ENCODE data around the gene MAP4K1.
"Not testable (repeated sequence)": the region's sequence is repeated elsewhere in the genome, so short reads cannot be mapped to it uniquely, and the experiment has no call there.

MAP4K1 gene

DNA sequence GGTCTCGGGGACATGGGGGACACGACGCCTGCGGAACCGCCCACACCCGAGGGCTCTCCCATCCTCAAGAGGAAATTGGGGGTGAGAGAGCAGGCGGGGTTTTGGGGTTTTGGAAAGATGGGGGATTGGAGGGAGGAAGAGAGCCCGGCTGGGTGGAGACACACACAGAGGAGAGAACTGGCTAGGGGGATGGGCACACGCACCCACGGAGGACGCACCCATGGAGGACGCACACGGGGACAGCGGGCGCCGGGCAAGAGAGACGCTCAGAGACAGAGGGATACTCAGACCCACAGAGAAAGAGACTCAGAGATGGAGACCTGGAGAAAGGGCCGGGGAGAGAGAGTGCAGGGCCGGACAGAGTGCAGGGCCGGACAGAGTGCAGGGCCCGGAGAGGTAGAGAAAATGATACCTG, 52.1 kb downstream of the MAP4K1 start:
- DNase-seq, result no peak

DNA sequence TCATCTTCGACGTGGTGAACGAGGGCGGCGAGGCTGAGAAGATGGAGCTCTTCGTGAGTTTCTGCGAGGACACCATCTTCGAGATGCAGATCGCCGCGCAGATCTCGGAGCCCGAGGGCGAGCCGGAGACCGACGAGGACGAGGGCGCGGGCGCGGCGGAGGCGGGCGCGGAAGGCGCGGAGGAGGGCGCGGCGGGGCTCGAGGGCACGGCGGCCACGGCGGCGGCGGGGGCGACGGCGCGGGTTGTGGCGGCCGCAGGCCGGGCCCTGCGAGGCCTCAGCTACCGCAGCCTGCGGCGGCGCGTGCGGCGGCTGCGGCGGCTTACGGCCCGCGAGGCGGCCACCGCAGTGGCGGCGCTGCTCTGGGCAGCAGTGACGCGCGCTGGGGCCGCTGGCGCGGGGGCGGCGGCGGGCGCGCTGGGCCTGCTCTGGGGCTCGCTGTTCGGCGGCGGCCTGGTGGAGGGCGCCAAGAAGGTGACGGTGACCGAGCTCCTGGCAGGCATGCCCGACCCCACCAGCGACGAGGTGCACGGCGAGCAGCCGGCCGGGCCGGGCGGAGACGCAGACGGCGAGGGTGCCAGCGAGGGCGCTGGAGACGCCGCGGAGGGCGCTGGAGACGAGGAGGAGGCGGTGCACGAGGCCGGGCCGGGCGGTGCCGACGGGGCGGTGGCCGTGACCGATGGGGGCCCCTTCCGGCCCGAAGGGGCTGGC, 52.6 kb downstream of the MAP4K1 start:
- DNase-seq, result peak; percentile 12

DNA sequence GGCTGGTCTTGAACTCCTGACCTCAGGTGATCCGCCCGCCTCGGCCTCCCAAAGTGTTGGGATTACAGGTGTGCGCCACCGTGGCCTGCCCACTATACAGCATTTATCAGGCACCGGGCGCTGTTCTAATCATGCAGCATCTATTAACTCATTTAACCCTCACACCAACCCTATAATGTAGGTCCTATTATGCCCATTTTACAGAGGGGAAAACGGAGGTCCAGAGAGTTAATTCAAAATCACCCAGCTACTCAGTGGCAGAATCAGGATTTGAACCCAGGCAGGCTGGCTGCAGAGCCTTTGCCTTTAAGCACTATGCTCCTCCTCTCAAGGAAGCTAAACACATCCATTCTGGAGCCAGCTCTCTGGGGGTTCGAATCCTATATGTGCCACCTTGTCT, 54.3 kb downstream of the MAP4K1 start:
- DNase-seq, result no peak

DNA sequence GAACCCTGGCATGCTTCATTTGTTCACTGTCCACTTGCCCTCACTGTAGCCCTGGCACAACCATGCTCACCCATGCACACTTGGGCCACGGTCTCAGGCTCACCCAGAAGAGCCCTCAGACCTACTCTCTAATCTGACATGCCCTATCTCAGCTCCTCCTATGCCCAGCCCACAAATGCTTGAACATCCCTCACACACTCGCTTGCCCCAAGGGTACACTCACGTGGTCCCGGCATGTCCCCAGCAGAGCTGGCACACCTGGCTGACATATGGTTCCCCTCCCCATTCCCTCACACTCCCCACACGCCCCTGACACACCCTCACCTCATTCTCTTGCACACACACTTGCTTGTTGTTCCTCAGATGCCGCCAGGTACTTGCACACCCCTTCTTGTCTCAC, 55.7 kb downstream of the MAP4K1 start:
- no peak for DNase-seq

DNA sequence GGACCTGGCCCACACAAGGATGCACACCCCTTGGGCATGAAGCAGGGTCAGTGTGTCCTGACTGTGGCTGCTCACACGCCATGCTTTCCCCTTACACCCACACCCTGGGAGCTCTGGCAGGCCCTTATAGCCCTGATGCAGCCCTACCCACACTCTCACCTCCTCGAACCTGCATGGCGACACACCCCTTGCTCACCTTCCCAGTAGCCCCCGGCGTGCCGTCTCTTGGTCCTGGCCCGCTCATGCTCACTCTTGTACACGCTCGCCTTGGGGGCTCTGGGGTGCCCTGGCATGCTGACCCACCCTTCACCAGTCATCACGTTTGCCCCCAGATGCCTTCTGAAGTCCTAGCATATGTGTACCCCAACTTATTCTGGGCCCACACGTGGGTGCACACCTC, 56.1 kb downstream of the MAP4K1 start:
- no peak for DNase-seq

DNA sequence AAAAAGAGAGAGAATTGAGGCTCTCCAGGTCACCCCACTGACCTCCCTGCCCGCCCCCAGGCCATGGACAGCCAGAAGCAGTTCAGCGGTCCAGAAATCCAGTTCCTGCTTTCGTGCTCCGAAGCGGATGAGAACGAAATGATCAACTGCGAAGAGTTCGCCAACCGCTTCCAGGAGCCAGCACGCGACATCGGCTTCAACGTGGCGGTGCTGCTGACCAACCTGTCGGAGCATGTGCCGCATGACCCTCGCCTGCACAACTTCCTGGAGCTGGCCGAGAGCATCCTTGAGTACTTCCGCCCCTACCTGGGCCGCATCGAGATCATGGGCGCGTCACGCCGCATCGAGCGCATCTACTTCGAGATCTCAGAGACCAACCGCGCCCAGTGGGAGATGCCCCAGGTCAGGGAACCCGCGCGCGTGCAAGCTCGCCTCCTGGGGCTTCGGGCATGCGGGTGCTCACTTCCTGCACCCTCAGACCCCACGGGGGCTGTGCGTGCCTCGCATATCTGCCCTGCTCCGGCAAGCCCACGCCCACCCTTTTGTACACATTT, 56.6 kb downstream of the MAP4K1 start:
- DNase-seq, result no peak

DNA sequence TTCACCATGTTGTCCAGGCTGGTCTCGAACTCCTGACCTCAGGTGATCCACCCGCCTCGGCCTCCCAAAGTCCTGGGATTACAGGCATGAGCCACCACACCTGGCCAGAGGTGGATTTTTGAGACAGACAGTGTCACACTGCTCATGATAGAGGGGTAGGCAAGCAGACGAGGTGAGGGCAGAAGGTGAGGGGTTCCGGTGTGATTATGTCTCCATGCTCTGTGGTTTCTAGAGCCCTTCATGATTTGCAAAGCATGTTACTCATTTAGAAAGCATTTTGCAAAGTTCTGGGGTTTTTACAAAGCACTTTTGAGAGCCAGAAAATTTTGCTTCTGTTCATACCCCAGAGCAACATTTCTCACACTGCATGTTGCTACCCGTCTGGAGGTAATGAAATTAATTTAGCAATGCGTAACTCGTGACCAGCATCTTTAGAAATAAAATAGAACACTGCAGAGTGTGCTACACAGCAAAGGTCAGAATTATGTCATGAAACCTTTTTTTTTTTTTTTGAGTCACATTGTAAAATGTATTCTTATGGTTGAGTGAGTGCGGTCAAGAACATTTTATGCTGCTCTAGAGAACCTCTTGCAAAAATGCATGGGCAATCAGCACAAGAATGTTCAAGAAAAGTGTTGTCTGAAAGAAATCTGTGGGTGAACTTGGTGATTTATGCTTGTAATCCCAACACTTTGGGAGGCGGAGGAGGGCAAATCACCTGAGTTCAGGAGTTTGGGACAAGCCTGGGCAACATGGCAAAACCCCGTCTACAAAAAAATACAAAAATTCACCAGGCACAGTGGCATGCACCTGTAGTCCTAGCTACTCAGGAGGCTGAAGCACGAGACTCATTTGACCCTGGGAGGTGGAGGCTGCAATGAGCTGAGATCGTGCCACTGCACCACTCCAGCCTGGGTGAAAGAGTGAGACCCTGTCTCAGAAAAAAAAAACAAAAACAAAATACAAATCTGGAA, 58.0 kb downstream of the MAP4K1 start:
- DNase-seq, result no peak

DNA sequence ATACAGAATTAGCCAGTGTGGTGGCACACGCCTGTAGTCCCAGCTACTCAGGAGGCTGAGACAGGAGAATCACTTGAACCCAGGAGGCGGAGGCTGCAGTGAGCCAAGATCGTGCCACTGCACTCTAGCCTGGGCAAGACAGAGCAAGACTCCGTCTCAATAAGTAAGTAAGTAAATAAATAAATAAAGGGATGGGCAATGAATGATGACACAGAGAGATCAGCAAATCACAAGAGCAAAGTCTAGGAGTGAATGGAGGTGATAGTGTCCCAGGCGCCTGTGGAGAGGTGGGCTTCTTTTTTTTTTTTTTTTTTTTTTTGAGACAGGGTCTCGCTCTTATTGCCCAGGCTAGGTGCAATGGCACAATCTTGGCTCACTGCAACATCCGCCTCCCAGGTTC, 58.8 kb downstream of the MAP4K1 start:
- not testable (repeated sequence) for DNase-seq

DNA sequence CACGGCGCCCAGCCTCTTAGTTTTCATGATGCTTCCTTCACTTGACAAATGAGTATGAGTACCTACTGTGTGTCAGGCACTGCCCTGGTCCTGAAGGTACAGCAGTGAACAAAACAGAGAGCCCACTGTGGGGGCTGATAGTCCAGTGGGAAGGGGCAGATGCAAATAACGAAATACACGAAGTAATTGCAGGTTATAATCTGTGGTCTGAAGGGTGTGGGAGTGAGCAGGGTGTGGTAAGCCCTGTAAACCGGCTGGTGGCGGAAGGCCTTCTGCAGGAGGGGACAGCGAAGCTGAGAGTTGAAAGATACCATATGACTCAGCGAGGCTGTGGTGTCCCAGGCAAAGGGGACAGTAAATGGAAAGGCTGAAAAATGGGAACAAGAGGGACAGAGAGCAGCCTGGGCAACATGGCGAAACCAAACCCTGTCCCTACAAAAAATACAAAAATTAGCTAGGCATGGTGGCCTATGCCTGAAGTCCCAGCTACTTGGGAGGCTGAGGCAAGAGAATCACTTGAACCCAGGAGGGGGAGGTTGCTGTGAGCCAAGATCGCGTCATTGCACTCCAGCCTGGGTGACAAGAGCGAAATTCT, 60.5 kb downstream of the MAP4K1 start:
- DNase-seq, result peak; percentile 56

DNA sequence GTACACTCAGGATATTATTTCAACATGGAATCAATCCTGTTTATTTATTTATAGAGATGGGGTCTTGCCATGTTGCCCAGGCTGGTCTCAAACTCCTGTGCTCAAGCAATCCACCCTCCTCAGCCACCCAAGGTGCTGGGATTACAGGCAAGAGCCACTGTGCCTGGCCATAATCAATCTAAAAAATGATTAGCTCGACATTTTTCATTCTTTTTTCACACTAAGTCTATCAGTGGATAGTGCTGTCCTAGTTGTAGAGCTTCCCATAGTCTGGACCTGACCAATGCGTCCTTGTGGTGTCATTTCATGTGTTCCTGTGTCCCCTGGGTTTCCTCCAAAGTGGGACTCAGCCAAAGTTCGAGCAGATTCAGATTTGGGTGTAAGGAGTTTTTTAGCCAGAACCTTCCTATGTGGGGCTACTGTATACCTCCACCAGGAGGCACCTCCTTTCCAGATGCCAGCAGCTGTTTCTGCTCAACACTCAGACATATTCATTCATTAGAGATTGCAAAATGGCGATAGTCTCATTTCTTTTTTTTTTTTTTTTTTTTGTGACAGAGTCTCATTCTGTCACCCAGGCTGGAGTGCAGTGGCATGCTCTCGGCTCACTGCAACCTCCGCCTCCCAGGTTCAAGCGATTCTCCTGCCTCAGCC, 61.1 kb downstream of the MAP4K1 start:
- no peak for DNase-seq

DNA sequence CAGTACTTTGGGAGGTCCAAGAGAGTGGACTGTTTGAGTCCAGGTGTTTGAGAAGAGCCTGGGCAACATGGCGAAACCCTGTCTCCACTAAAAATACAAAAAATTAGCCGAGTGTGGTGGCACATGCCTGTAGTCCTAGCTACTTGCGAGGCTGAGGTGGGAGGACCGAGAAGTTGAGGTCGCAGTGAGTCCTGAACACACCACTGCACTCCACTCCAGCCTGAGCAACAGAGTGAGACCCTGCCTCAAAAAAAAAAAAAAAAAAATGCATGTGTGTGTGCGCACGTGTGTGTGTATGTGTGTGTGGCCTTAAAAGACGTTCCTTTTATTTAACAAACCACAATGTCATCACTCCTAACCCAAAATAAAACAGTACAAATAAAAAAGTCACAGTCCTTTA, 62.6 kb downstream of the MAP4K1 start:
- no peak for DNase-seq

DNA sequence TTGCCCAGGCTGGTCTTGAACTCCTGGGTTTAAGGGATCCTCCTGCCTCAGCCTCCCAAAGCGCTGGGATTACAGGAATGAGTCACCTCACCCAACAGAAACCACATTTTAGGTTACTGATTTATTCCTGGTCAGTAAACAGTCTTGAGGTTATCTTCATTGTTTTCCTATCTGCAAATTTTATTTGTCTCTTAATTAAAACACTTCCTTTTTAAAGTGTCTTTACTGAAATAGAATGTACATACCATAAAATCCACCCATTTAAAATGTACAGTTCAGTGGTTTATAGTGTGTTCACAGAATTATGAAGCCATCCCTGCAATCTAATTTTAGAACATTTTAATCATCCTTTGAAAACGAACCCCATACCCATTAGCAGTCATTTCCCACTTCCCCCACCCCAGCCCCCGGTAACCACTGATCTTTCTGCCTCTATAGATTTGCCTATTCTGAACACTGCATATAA, 63.0 kb downstream of the MAP4K1 start:
- no peak for DNase-seq

DNA sequence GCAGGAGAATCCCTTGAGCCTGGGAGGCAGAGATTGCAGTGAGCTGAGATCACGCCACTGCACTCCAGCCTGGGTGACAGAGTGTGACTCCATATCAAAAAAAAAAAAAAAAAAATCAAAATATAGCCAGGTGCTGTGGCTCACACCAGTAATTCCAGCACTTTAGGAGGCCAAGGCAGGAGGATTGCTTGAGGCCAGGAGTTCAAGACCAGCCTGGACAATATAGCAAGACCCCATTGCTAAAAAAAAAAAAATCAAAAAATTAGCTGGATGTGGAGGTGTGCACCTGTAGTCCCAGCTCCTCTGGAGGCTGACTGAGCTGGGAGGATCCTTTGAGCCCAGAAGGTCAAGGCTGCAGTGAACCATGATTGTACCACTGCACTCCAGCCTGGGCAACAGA, 64.5 kb downstream of the MAP4K1 start:
- not testable (repeated sequence) for DNase-seq

DNA sequence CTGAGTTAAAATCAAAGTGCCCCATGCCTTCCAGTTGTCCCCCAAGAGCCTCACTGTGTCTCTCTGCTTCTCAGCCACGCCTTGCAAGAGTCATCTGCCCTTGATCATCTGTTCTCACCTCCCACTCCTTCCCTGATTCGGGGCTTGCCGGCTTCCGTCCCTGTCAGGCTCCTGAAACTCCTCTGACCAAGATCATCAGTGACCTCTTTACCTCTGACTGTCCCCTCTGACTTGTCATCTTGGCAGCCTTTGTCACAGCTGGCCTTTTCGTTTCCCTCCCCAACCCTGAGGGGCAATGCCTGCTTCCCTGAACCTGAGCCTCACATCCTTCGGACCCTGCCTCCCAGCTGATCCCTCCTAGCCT, 66.3 kb downstream of the MAP4K1 start:
- DNase-seq, result peak; percentile 12

DNA sequence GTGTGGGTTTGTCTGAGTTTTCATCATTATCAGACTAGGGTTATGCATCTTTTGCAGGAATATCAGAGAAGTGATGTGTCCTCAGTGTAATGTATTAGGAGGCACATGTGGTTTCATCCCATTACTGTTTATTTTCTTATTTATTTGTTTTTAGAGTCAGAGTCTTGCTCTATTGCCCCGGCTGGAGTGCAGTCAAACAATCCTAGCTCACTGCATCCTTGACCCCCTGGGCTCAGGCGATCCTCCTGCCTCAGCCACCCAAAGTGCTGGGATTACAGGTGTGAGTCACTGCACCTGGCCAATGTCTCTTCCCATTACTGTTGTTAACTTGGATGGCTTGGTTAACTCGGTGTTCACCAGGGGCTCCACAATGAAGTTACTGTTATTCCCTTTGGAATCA, 67.4 kb downstream of the MAP4K1 start:
- DNase-seq, result no peak

DNA sequence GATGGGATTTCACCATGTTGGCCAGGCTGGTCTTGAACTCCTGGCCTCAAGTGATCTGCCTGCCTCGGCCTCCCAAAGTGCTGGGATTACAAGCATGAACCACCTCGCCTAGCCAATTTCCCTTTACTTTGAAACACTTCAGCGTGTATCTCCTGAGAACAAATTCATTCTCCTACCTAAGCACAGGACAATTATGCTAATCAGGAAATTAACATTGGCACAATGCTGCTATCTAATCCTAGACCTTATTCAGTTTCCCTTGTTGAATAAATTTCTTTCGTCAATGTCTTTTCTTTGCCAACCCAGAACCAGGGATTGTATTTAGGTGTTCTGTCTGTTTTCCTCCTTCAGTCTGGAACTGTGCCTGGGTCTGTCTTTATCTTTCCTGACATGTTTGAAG, 67.8 kb downstream of the MAP4K1 start:
- no peak for DNase-seq

DNA sequence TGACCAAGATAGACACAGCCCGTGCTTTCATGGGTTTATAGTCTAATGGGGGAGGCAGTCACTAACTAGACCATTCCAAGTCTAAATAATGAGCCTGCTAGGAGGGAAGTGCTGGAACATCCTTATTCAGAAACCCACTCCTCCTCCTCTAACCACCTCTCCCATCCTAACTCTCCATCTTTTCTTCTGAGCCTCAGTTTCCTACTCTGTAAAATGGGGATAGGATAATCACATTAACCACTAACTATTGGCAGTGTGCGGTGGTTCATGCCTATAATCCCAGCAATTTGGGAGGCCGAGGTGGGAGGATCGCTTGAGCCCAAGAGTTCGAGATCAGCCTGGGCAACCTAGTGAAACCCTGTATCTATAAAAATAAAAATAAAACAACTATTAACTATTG, 68.7 kb downstream of the MAP4K1 start:
- no peak for DNase-seq

DNA sequence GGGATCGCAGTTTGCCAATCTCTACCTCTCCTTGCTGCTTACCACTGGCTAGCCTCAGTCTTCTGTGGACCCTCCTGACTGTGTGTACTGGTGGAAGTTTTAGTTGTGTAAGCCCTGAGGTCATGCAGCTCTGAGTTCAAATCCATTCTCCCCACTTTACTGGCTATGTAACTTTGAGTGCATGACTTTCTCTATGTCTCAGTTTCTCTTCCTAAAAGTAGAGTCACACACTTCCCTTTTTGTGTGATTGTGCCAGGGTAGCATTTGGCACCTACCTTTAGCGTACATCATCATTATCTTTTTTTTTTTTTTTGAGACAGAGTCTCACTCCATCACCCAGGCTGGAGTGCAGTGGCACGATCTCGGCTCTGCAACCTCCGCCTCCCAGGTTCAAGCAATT, 70.3 kb downstream of the MAP4K1 start:
- peak; percentile 51 for DNase-seq

DNA sequence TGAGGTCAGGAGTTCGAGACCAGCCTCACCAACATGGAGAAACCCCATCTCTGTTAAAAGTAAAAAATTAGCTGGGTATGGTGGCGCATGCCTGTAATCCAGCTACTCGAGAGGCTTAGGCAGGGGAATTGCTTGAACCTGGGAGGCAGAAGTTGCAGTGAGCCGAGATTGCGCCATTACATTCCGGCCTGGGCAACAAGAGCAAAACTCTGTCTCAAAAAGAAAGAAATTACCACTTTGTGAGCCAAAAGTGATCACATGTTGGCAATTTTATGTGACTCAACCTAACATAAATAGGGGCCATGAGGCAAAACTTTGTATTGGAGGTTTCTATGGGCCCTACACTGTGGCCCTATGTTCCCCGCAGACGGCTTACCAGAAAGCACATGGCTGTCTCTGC, 72.2 kb downstream of the MAP4K1 start:
- no peak for DNase-seq

DNA sequence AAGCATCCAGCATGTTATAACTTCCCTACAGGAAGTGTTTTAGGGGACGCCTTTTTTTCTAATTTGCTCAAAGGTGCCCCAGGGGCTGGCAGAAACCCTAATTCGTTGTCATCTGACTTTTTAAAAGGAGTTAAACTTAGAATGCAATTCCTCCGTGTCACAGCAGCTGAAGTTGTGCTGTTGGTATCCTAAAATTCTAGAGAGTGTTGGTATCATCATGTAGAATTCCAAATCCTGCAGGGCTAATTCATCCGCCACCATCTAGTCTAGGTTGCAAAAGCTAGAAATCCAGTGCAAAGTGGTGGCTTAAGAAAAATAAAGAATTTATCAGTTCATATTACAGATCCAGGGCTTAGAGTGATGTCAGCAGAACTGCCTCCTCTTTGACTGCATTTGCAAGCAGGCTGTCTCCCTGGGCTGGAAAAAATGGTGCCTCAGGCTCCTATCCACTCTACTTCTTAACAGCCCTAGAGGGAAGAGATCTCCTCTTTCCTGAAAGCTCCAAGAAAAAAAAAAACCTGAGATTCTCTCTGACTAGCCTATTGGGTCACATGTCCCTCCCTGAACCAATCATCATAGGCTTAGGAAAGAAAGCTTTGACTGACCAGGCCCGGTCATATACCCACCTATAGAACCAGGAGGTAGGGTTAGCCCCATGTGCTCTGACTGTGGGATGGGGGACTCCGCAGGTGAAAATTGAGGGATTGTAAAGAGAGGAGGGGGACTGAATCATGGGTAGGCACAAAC, 73.0 kb downstream of the MAP4K1 start:
- DNase-seq, result peak; percentile 76

DNA sequence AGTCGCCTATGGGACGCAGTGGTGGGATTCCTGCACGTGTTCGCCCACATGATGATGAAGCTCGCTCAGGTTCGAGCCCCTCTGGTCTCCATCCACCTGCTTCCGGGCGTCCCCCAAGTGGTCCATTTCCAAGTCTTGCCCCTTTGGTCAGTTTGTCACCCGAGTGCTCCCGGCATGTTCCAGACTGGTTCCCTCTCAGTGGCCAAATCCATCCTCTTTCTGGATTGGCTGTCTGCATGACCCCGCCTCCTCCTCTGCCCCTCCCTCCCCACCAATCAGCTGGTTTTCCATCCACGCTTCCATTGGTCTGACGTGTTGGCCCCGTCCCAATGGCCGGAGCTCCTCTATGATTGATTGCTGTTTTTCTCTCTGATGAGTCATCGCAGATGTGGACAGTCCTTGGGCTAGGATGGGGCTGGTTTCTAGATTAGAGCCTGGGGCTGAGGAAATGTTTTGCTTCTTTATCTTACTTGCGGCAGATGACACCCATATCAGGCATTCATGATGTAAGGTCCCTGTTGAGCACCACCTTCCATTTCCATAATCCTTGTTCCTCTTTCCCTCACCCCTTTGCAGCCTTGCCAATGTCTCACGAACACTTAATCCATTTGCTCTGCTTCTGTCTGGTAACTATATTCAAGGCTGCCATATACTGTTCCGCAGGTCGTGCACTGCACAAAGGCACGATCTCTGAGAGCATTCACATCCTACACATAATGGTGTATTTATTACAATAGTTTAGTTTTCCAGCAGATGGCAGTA, 73.8 kb downstream of the MAP4K1 start:
- peak; percentile 75 for DNase-seq
